K562 (cell line): ENCODE data around the gene ZBTB48. TPM values are rescaled to one million over a fixed set of nuclear protein-coding genes. Genes with fewer than 3 reads are reported as not detected.

Source experiments
- CCNT2 ChIP-seq: IDR thresholded peaks from 2 replicates; pipeline ENCODE4 v1.6.1; 2011; ENCODE audit warnings: borderline replicate concordance, low read depth, mild to moderate bottlenecking, moderate library complexity, mixed read lengths, low read length; ENCODE audit not compliant: insufficient read length; ENCODE audit errors: extremely low read depth
- ELF2 ChIP-seq: fragments of 250-450 bp; sonication (Bioruptor Pico); IDR thresholded peaks from 2 replicates; pipeline ENCODE4 v1.5.0; 2021; ENCODE audit warnings: mild to moderate bottlenecking
- GABPB2 ChIP-seq: fragments of 250-450 bp; sonication (Bioruptor Pico); conservative IDR thresholded peaks from 2 replicates; pipeline ENCODE4 v1.5.1; 2021; ENCODE audit warnings: mild to moderate bottlenecking
- HES1 ChIP-seq: fragments of 450-650 bp; IDR thresholded peaks from 2 replicates; pipeline ENCODE4 v1.6.1; 2016; ENCODE audit warnings: low read depth, mild to moderate bottlenecking, moderate library complexity
- HIVEP1 ChIP-seq: fragments of 250-450 bp; sonication (Bioruptor Pico); IDR thresholded peaks from 2 replicates; pipeline ENCODE4 v1.4.0; 2020; ENCODE audit warnings: mild to moderate bottlenecking
- HMG20A ChIP-seq: fragments of 450-650 bp; formaldehyde crosslinking; conservative IDR thresholded peaks from 2 replicates; pipeline ENCODE4 v1.4.0; 2020; ENCODE audit warnings: mild to moderate bottlenecking, mixed read lengths
- HNRNPL ChIP-seq: fragments of 200-400 bp; formaldehyde crosslinking; IDR thresholded peaks from 2 replicates; pipeline ENCODE4 v1.6.1; 2017; ENCODE audit warnings: low read depth, mild to moderate bottlenecking, low read length
- MLLT1 ChIP-seq, 2 experiments: fragments of 450-650 bp; IDR thresholded peaks; 2 replicates each; pipeline ENCODE4 v1.6.1; 2016
- POLR2A ChIP-seq: fragments of 450-650 bp; conservative IDR thresholded peaks from 2 replicates; pipeline ENCODE4 v1.6.1; 2016
- PREB ChIP-seq: sonication (generic); formaldehyde crosslinking; IDR thresholded peaks from 2 replicates; pipeline ENCODE4 v1.8.1; 2023; ENCODE audit warnings: mild to moderate bottlenecking, missing genetic modification reagents
- SRSF7 ChIP-seq: fragments of 200-400 bp; formaldehyde crosslinking; optimal IDR thresholded peaks from 2 replicates; pipeline ENCODE3; 2017; ENCODE audit warnings: mild to moderate bottlenecking, low read depth, low read length
- STAG1 ChIP-seq: sonication (generic); formaldehyde crosslinking; IDR thresholded peaks from 2 replicates; pipeline ENCODE4 v1.5.0; 2020; ENCODE audit warnings: missing genetic modification reagents, borderline replicate concordance
- STAT5A ChIP-seq: IDR thresholded peaks from 2 replicates; pipeline ENCODE4 v1.6.1; 2012; ENCODE audit warnings: low read length, inconsistent platforms, borderline replicate concordance
- TARDBP ChIP-seq: fragments of 450-650 bp; IDR thresholded peaks from 2 replicates; pipeline ENCODE4 v1.6.1; 2016
- ZBTB12 ChIP-seq: fragments of 250-450 bp; sonication (Bioruptor Pico); IDR thresholded peaks from 2 replicates; pipeline ENCODE4 v1.4.0; 2020
- ZNF12 ChIP-seq: sonication (generic); formaldehyde crosslinking; IDR thresholded peaks from 2 replicates; pipeline ENCODE4 v1.4.0; 2020; ENCODE audit warnings: mild to moderate bottlenecking, missing genetic modification reagents
- ZNF140 ChIP-seq: fragments of 250-450 bp; sonication (Bioruptor Pico); IDR thresholded peaks from 2 replicates; pipeline ENCODE4 v1.8.0; 2021; ENCODE audit warnings: moderate library complexity, mild to moderate bottlenecking, inconsistent platforms
- ZNF280B ChIP-seq: fragments of 250-450 bp; sonication (Bioruptor Pico); IDR thresholded peaks from 2 replicates; pipeline ENCODE4 v1.5.1; 2021; ENCODE audit warnings: mild to moderate bottlenecking
- ZNF282 ChIP-seq: sonication (generic); formaldehyde crosslinking; IDR thresholded peaks from 2 replicates; pipeline ENCODE4 v1.8.1; 2023; ENCODE audit warnings: missing genetic modification reagents
- ZNF518B ChIP-seq: fragments of 250-450 bp; sonication (Bioruptor Pico); IDR thresholded peaks from 2 replicates; pipeline ENCODE4 v1.5.0; 2021; ENCODE audit warnings: mild to moderate bottlenecking, moderate library complexity
- polyA plus RNA-seq, 8 experiments: library from polyadenylated mRNA; depleted of rRNA in 4 of 8; stranded (reverse) in 5 of 8; unstranded in 3 of 8; fragments of >200 nt; fragmentation: Nextera tagmentation in 2 of 8; fragmentation: Illumina TruSeq in 1 of 8; extraction: Ambion mirVana in 2 of 8; extraction: Trizol in 1 of 8; gene quantifications; 2 replicates each; pipeline versions ENCODE4 v1.2.1 to v1.2.3, GENCODE V29; 2011 to 2014; ENCODE audit warnings: inconsistent platforms in 1 of 8, missing spikeins in 1 of 8
- total RNA-seq, 7 experiments: library from RNA; depleted of rRNA in 6 of 7; stranded (reverse); fragments of >200 nt in 6 of 7; fragmentation: Illumina TruSeq in 2 of 7; extraction: Trizol in 2 of 7; gene quantifications; 2 replicates each; pipeline versions ENCODE4 v1.2.1 to v1.2.3, GENCODE V29; 2011 to 2021; ENCODE audit warnings: low replicate concordance in 1 of 7

Gene ZBTB48
- total and polyA plus RNA-seq, 9 of the 15 experiments (the other 6 are each of a cell fraction or from before 2014, with no cell fraction given): 1.9 to 66.9 (median 29.5) TPM

- no peak for TF ChIP-seq HMG20A (CRISPR knock-in tag)
- TF ChIP-seq HIVEP1 (CRISPR knock-in tag): no peak
- TF ChIP-seq ZNF12 (CRISPR knock-in tag): no peak
- peak; percentile 14; the same call in 1 of the 2 replicates for TF ChIP-seq ZNF282 (CRISPR knock-in tag)
- no peak for TF ChIP-seq MLLT1 (IDR thresholded peaks at IDR 0.05)
- no peak for TF ChIP-seq ELF2 (CRISPR knock-in tag)
- no peak for TF ChIP-seq SRSF7
- TF ChIP-seq POLR2A: peak; percentile 78
- TF ChIP-seq STAT5A: no peak
- peak; percentile 35; the same call in 1 of the 2 replicates for TF ChIP-seq HES1
- no peak for TF ChIP-seq GABPB2 (CRISPR knock-in tag)
- no peak for TF ChIP-seq PREB (CRISPR knock-in tag)
- no peak for TF ChIP-seq ZNF280B (CRISPR knock-in tag)
- TF ChIP-seq ZBTB12: no peak
- no peak for TF ChIP-seq TARDBP
- no peak for TF ChIP-seq ZNF140 (CRISPR knock-in tag)
- no peak for TF ChIP-seq HNRNPL
- TF ChIP-seq ZNF518B: no peak
- no peak for TF ChIP-seq STAG1 (CRISPR knock-in tag)
- TF ChIP-seq CCNT2: peak; percentile 87
Measured at GRCh38 chr1:6613361-6614018, 33.7 kb downstream of the ZBTB48 start, which contains the start of gene PHF13 (continued).
